Limb (tissue), 2 donors: ENCODE results near the gene RAB8A.

ENCODE experiments used
- DNase-seq, 2 donors: peaks; one replicate each; pipeline ENCODE4 v3.0.0-alpha.2; 2016; ENCODE audit errors: extremely low spot score in 2 of 2

Gene RAB8A

DNA sequence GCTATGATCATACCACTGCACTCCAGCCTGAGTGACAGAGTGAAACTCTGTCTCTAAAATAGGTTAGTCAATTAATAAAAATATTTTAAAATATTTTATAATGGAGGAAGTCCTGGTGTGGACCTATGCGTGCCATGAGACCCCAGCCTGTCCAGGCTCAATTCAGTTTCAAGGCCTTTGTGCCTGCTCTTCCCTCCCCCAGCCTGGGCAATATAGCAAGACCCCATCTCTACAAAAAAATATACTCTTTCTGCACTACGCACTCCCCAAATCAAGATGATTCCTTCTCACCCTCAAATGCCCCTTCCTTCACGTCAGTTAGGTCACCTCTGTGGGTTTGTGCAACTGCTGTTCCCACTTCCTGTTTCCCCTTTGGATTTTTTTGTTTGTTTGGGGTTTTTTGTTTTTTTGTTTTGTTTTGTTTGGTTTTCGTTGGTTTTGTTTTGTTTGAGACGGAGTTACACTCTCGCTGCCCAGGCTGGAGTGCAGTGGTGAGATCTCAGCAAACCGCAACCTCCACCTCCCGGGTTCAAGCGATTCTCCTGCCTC is 30.4 kb downstream of the RAB8A start:
- no peak for DNase-seq

DNA sequence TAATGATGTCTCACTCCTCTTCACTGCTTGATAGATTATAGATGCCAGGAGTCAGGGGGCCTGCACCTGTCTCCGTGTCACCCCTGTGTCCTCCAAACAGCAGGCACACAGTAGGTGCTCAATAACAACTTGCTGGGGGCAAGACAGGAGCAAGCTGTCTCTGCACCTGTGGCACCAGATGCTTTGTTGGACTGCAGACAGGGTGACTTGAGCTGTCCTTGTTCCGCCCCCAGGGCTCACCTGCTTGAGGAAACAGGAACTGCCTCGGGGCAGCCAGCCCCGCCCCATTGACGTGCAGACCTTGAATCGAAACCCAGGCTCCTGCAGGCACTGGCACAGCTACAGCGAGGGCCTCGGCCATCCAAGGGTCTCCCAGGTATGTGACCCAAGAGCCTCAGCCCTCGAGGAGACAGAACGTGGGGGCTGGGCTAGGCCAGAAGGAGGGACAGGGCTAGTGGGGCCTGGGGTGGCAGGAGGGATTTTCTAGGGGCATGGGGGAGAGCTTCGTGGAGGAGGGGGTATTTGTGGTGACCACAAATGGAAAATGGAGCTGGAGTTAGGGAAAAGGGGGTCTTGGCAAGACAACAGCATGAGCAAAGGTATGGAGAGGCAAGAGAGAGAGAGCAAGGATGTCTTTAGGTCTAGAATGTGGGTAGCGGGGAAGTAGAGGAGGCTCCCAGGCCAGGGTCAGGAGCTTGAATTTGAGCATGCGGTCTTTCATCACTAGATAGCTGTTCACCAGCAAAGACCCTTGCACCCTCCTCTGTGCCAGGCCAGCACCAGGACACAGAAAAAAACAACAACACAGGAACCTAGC is 31.9 kb downstream of the RAB8A start, which contains the start of gene HSH2D:
Gene HSH2D (plus strand): TSS at position 287 of the 817 bp plus-strand sequence. CDS start 5,066 bp downstream, outside the sequence.
- DNase-seq, result no peak

DNA sequence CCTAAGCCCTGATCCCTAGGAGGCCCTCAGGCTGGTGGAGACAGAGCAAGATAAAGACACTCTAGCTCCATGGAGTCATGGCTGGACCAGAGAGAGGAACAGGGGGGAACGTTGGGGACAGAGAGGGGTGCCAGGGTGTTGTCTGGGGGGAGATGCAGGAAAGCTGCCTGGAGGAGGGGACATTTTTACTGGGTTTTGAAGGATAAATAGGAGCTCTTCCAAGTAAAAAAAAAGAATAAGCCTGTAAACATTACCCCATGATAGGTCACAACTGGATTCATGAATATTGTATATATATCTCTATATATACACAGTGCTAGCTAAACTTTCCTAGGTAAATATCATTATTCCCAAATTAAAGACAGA is 32.5 kb downstream of the RAB8A start:
- DNase-seq, result no peak

DNA sequence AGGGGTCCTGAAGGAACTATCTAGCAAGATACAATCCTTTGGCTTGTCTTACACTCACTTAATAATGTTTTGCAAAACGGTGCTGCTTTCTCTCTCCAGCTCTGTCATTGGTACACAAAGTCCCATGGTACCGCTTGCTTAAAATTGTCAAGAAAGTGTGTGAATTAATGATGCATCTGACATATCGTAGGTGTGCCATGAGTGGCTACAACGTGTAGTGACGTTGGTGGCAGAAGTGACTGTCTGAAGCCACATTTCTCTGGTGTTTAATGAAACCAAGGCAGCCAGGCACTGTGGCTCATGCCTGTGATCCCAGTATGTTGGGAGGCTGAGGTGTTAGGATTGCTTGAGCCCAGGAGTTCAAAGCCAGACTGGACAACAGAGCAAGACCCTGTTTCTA is 34.4 kb downstream of the RAB8A start:
- no peak for DNase-seq

DNA sequence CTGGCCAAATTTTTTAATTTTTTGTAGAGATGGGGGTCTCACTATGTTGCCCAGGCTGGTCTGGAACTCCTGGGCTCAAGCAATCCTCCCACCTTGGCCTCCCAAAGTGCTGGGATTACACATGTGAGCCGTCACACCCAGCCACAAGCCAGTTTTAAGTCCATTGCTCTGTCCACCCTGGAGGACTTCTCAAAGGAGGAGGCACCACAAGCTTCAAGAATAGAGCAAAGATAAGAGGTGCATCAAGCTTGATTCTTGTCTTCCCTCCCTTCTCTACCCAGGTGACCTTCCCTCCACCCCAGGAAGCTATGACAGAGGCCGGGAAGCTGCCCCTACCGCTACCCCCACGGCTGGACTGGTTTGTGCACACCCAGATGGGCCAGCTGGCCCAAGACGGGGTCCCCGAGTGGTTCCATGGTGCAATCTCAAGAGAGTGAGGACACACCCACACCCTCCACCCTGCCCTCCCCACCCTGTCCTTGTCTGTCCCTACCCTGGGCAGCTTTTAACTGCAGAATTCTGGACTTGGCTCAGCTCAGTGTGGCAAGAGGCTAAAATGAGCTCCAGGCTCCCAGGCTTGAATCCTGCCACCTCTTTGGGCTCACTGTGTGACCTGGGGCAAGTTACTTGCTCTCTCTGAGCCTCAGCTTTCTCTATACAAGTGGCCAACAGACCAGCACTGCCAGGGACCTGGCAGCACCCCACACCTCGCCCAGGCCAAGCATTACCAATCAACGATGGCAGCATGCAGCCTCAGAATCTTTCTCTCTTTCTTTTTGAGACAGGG is 36.9 kb downstream of the RAB8A start:
- no peak for DNase-seq

DNA sequence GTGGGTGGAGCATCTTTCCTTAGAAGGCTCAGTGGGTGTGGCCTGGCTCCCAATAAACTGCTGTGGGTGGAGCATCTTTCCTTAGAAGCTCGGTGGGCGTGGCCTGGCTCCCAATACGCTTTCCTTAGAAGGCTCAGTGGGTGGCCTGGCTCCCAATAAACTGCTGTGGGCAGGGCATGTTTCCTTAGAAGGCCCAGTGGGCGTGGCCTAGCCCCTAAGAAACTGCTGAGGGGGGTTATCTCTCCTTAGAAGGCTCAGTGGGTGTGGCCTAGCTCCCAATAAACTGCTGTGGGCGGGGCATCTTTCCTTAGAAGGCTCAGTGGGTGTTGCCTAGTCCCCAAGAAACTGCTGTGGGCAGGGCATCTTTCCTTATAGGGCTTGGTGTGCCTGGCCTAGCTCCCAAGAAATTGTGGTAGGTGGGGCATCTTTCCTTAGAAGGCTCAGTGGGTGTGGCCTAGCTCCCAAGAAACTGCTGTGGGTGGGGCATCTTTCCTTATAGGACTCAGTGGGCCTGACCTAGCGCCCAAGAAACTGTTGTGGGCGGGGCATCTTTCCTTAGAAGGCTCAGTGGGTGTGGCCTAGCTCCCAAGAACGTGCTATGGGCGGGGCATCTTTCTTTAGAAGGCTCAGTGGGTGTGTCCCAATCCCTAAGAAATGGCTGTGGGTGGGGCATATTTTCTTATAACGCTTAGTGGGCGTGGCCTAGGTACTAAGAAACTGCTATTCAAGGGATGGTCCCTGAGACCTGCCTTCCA is 42.1 kb downstream of the RAB8A start:
- DNase-seq, result no peak

DNA sequence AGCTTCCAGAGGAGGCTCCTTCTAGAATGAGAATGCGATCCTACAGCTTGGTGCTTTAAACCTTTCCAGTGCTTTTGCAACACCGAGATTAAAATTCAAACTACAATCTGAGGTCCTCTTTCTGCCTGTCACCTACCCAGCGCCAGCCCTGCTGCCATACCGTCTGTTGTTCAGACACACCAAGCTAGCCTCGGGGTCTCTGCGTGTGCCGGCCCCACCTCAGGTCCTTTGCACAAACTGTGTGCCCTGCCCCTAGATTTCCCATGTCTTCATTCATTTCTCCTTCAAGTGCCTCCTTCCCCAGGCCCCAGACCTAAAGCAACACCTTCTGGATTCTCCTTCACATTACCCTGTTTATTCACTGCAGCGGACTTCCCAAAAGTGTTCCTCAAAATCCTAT is 42.9 kb downstream of the RAB8A start:
- DNase-seq, result no peak

DNA sequence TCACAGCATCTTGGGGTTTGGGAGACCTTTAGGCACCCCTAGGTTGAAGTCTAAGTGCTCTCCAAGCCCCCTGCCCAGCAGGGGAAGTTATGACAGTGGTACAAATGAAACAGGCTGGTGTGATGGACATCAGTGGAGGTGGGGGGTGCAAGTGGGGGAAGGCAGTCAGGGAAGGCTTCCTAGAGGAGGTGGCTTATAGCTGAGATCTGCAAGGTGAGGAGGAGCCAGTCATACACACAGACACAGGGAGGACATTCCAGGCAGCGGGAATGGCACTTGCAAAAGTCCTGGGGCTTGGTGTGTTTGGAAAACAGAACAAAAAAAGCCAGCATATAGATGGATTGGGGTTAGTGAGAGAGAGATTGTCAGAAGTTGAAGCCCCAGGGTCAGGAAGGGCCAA is 43.4 kb downstream of the RAB8A start:
- no peak for DNase-seq

DNA sequence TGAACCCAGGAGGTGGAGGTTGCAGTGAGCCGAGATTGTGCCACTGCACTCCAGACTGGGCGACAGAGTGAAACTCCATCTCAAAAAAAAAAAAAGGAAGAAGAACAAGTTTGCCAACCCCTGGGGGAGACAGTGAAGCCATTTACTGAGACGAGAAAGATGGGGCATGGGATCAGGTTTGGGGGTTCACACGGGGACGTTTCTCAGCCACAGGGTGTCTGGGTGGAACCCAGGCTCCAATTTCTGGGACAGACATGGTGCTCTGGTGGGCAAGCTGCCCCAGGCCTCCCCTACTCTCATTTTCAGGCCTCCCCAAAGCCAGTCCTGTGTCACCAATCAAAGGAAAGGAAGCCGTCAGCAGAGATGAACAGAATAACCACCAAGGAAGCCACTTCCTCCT is 45.2 kb downstream of the RAB8A start:
- no peak for DNase-seq

DNA sequence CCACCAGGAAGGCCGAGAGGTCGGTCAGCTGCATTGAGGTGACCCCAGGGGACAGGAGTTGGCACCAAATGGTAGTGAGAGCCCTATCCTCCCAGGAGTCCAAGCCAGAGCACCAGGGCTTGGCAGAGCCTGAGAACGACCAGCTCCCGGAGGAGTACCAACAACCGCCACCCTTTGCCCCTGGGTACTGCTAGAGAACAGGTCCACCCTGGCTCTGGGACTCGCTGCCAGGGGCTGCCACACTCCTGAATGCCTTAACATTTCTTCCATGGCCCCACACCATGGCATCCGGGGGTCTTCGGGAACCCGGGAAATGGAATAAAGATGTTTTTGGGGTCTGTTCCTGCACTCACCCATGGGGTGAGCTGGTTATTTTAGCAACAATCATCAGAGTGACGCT is 45.9 kb downstream of the RAB8A start:
- DNase-seq, result no peak

DNA sequence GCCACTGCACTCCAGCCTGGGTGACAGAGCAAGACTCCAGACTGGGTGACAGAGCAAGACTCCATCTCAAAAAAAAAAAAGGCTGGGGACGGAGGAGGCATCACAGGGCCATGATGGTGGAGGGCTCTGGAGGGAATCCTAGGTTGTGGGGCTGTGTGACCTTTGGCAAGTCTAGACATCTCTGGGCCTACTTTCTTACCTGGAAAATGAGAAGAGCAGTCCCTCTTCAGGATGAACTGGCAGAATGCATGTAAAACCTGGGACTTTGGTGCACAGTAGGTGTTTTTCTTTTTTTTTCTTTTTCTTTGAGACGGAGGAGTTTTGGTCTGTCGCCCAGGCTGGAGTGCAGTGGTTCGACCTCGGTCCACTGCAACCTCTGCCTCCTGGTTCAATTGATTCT is 48.0 kb downstream of the RAB8A start:
- DNase-seq, result no peak

DNA sequence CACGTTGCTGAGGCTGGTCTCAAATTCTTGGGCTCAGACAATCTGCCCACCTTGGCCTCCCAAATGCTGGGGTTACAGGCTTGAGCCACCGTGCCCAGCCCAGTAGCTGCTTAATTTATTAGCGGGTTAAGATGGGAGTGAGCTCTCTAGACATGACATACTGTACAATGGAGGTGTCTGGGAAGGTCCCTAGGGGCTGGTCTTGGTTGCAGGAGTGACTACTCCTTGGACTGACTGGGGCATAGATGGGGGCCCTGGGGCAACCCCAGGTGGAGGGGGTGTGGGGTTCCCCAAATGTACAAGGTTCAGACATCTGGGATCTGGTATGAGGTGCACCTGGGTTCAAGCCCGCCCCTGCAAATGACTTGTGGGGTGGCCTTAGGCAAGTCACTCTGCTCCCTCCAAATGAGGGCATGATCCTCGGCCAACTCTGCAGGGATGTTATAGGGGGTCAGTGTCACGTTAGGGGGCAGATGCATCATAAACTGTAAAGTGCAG is 48.8 kb downstream of the RAB8A start:
- DNase-seq, result no peak

DNA sequence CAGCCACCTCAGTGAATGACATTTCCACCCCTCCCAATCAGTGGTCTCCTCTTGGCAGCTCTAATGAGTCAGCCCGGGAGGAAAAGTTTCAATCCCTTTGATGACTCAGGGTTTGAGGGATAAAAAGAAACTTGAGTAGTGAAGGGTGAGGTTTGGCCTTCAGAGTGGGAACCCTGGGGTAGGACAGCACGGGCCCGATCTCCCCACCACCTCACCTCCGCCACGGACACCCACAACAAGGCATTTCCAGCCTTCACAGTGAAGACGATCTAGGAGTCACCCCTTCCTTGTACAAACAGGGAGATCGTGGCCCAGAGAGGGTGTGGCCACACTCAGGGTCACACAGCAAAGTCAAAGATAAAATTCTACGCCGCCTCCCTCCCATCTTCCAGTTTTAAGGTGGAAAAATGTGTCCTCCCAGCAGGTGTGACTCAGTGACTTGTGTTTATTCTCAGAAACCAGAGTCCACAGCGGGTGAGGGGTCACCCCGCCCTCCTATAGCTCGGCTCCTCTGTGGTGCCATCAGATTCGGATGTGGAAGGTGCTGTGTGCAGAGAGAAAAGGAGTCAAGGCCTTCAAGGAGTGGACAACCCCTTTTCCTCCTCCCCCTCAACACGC is 49.4 kb downstream of the RAB8A start:
- no peak for DNase-seq

DNA sequence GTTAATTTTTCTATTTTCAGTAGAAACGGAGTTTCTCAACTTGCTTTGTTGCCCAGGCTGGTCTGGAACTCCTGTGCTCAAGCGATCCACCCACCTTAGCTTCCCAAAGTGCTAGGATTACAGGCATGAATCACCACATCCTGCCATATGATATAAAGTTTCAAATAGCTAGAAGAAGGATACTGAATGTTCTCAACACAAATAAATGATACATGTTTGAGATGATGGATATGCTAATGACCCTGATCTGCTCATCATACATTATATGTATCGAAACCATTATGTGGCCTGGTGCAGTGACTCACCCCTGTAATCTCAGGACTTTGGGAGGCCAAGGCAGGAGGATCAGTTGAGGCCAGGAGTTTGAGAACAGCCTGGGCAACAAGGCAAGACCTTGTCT is 50.2 kb downstream of the RAB8A start:
- DNase-seq, result no peak

DNA sequence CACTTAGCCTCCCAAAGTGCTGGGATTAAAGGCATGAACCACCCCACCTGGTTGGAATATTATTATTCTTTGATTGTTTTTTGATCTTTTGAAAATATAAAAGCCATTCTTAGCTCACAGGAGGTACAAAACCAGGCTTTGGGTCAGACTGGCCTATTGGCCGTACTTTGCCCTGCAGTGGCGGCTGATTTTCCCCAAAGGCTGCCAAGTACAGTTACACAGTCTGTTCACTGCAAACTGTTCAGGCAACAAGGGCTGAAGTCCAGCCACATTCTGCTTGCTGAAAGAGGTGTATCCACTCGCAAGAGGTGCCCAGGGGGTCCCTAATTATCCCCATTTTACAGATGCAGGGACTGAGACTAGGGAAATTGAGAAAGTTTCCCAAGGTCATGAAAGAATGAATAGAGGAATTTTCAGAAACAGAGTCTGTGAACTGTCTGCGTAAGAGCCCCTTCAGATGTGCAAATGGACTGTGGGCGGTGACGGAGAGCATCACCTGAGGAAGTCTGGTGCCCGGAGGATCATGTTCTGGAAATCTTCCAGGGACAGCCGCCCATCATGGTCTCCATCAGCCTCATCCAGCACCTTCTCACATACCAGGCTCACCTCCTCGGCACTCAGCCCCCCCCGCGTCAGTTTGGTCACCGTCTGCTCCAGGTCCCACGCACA is 52.7 kb downstream of the RAB8A start:
- DNase-seq, result no peak

DNA sequence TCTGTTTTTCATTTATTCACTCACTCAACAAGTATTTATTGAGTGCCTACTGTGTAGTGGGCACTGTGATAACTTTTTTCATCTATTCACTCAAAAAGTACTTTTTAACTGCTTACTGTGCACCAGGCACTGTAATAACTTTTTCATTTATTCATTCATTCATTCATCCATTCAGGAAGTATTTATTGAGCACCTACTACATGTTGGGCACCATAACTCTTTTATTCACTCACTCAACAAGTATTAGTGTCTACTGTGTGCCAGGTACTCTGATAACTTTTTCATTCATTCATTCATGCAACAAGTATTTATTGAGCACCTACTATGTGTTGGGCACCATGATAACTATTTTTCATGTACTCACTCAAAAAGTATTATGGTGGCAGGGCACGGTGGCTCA is 54.7 kb downstream of the RAB8A start:
- no peak for DNase-seq

DNA sequence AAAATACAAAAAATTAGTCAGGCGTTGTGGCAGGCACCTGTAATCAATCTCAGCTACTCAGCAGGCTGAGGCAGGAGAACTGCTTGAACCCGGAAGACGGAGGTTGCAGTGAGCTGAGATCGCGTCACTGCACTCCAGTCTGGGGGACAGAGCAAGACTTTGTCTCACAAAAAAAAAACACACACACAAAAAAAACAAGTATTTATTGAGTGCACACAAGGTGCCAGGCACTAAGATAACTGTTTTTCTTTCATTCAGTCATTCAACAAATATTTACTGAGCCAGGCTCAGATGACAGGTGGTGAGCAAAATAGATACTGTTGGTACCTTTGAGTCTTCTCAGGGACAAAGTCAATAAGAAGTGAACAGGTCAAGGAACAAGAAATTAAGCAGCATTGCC is 55.4 kb downstream of the RAB8A start:
- no peak for DNase-seq

DNA sequence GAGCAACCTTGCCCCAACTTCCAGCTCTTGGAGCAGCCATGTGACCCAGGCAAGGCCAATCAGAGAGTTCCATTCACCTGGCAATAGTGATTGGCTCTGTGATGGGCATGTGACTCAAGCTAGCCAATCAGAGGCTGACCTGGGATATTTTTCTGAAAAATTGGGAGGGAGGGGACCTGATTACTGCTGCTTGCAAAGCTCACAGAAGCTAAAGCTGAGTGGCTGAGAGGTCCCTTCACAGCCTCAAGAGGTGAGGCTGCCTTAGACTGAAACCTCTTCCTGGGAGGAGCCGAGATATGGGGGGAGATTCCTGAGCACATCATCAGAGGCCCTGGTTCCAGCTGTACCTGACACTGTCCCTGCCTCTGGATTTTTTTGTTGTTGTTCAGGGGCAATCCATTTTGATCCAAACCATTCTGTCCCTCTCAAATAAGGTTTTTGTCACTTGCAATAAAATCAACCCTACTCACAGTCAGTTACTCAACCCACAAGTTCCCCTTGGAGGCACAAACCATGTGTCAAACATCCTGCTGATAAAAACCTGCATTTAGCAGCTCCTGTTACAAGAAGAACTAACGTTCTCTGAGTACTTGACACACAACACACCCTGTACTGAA is 56.9 kb downstream of the RAB8A start:
- no peak for DNase-seq

DNA sequence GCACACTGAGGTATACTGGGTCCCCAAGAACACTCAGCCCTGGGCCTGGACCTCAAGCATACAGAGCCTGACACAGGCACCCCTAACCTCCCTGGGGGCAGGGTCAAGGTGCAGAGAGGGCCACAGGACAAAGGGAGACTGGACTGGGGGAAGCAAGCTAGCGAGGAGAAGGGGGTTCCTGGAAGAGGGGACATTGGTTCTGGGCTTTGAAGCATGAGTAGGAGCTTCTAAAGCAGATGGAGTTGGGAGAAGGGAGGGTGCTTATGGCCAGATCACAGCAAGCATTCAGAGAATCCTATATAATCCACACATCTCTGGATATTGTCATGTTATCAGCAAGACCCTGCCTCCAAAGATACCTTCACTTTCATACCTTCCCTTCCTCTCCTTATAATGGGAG is 58.4 kb downstream of the RAB8A start:
- DNase-seq, result no peak

DNA sequence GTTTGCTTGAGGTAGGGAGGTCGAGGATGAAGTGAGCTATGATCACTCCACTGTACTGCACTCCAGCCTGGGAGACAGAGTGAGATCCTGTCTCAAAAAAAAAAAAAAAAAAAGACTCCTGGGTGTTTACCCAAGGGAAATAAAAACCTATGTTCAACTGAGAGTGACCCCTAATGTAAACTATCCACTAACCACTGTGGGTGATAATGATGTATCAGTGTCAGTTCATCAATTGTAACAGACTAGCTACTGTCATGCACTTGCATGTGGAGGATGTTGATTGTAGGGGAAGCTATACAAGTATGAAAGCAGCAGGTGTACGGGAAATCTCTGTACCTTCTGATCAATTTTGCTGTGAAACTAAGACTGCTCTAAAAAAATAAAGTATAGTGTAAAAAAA is 64.3 kb downstream of the RAB8A start:
- no peak for DNase-seq
